Ishikawa (cell line): ENCODE measurements around the gene IL22RA2.

Experiments
- CREB1 ChIP-seq: IDR thresholded peaks from 2 replicates; pipeline ENCODE4 v1.6.1; 2012; ENCODE audit warnings: low read depth
- EGR1 ChIP-seq: IDR thresholded peaks from 2 replicates; pipeline ENCODE4 v1.6.1; 2012
- REST ChIP-seq: IDR thresholded peaks from 2 replicates; pipeline ENCODE4 v1.6.1; 2012; ENCODE audit warnings: low read depth, mild to moderate bottlenecking
- TAF1 ChIP-seq: IDR thresholded peaks from 2 replicates; pipeline ENCODE4 v1.6.1; 2012; ENCODE audit warnings: low read depth, mild to moderate bottlenecking
- TEAD4 ChIP-seq: IDR thresholded peaks from 2 replicates; pipeline ENCODE4 v1.6.1; 2012
- USF1 ChIP-seq: IDR thresholded peaks from 2 replicates; pipeline ENCODE4 v1.6.1; 2012

GRCh38 chr6:137190583-137191094, 17.2 kb upstream of the IL22RA2 start:
- no peak for TF ChIP-seq REST
- TF ChIP-seq TAF1: no peak
- TF ChIP-seq USF1: no peak
- TF ChIP-seq CREB1: no peak
- TF ChIP-seq TEAD4: no peak
- no peak for TF ChIP-seq EGR1
